ENCODE measurements around the gene GLS.

GRCh38 chr2:190856985-190857384 is 23.6 kb upstream of the GLS start:
- TF ChIP-seq CTCF (IDR thresholded peaks at IDR 0.05), result no peak
- TF ChIP-seq POLR2A (IDR thresholded peaks at IDR 0.05), result no peak

All from thyroid gland (tissue), 4 donors.